HG03439 (cell line): ENCODE measurements around the gene SMLR1.

Source experiments
- ATAC-seq: cut with Tn5 transposase; IDR thresholded peaks from one replicate; pipeline ENCODE4 v1.9.1; 2021; ENCODE audit warnings: mild to moderate bottlenecking, moderate library complexity; ENCODE audit not compliant: unreplicated experiment

Gene SMLR1

DNA sequence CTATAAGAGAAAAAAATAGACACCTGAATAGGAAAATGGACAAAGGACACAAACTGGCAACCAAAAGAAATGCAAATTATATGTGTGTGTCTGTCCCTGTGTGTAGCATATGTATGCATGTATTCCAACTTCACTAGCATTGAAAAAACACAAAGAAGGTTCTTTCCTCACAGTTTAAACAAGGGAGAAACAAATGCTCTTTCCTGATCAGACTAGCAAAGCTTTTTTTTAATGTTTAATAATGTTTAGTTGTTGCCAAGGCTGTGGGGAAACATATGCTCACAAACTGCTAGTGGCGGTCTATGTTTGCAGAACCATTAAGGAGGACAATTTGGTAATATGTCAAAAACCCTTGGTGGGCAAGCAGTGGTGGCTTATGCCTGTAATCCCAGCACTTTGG lies 22.4 kb downstream of the SMLR1 start:
- ATAC-seq = no peak

- ATAC-seq = no peak
Observed at GRCh38 chr6:130851026-130851425, 23.8 kb downstream of the SMLR1 start.

DNA sequence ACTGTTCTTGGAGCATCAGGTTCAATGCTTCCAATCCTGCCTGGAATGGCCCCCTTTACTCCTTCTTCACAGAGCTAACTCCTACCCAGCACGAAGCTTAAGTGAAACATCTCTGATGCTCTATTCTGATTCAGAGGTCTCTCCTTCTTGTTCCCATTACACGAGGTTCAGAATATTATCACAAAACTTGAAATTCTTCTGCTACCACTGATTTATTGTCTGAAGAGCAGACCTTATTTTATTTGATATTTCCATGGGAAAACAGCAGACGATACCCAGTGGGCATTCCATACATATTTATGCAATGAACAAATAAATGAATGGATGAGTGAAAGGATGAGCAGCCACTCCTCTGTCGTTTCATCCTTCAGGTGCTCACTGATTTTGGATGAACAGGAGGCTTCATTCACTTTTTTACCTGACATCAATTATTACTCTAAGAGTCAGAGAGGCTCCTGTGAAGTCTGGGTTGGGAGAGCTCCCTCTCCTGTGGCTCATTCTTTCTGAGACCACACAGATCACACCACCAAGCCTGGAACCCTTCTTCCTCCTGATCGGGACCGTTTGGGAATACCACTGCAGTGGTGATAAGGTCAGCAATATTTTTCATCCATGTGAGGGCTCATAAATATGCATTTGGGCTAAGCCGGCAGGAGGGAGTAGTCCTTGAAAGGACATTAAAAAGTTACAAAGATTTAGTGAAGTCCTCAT lies 25.8 kb downstream of the SMLR1 start:
- ATAC-seq = no peak

DNA sequence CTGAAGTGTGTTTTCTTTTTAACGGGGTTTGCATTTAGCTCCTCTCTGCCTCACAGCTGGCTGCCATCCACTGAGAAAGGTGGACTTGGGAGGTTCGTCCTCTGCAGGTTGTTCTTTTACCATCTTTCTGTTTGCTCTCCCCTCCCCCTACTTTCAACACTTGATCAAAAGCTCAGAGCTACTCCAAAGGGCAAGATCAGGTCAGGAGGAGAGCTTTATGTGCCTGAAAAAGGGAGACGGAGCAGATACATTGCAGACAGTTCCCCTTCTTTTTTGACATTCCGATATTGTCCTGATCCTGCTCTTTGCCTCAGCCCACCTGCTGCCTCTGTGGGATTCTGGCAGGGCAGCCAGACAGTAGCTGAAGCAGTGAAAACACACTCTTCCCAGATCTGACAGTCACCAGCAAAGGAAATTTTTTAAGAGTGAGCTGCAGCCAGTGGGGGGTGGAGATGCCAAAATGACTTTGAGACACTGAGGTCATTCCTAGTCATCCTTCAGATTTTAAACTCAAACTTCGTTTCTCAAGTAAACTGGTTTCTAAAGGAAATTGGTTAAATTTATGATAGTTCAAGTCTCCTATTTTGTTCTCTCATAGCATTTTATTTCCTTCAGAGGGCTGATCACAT lies 26.5 kb downstream of the SMLR1 start:
- no peak for ATAC-seq

- no peak for ATAC-seq
Observed at GRCh38 chr6:130858054-130858453, 30.8 kb downstream of the SMLR1 start.

GRCh38 chr6:130858498-130859160 lies 31.4 kb downstream of the SMLR1 start:
- no peak for ATAC-seq

DNA sequence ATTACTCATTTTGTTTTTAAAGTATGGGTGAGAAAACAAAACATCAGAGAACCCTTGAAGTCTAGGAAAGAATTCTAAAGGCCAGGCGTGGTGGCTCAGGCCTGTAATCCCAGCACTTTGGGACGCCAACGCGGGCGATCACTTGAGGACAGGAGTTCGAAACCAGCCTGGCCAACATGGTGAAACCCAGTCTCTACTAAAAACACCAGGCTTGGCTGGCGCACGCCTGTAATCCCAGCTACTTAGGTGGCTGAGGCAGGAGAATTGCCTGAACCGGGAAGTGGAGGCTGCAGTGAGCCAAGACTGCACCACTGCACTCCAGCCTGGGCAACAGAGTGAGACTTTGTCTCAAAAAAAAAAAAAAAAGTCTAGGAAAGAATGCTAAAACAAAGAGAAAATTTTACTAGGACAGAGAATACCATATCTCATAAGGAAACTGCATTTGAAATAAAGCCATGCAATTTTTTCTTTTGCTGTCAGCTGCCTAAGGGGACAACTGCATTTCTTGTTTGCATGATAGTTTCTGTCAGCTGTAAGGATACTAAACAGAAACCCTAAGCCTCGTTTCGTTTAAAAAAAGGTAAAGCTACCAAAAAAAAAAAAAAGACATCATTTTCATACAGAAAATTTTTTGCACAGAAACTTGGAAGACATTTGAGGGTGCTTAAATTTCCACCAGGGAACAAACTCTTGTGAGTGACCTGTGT lies 32.1 kb downstream of the SMLR1 start:
- no peak for ATAC-seq

- ATAC-seq = no peak
Observed at GRCh38 chr6:130862370-130862769, 35.2 kb downstream of the SMLR1 start.

GRCh38 chr6:130863415-130864230 lies 36.4 kb downstream of the SMLR1 start:
- no peak for ATAC-seq

- ATAC-seq = no peak
Observed at GRCh38 chr6:130864344-130864743, 37.1 kb downstream of the SMLR1 start.

DNA sequence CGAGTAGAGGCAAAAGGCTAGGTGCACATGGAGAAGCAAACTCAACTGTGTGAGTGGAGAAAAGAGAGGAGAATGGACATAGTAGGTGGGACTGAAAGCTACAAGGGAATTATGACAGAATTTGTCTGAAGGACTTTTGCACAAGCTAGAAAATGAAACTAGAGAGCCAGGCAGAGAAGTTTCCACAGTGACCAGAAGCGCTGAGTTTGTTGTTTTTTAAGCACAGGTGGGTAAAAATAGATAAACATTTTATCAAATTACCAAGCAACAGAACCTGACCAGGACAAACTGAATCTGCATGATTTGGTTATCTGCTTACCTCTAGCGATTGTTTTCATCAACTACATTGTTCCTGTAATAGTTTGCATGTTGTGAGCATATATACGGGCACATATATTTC lies 38.6 kb downstream of the SMLR1 start:
- no peak for ATAC-seq

DNA sequence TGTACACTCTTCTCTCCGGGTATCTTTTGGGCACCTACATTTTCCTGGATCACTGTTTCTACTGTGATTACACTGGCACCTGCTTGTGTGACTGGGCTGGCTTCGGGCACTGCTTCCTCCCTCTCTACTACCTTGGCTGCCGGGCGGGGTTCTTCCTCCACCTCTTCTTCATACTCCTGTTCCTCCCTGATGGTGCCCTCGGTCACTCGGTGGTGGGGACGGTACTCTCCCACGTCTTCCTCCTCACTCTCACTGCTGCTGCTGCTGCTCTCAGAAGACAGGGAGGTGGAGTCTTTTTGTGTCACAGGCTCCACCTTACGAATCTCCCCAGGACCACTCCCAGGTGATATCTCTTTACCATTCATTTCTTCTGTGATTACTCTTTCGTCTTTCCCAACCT lies 42.5 kb downstream of the SMLR1 start:
- ATAC-seq = no peak

DNA sequence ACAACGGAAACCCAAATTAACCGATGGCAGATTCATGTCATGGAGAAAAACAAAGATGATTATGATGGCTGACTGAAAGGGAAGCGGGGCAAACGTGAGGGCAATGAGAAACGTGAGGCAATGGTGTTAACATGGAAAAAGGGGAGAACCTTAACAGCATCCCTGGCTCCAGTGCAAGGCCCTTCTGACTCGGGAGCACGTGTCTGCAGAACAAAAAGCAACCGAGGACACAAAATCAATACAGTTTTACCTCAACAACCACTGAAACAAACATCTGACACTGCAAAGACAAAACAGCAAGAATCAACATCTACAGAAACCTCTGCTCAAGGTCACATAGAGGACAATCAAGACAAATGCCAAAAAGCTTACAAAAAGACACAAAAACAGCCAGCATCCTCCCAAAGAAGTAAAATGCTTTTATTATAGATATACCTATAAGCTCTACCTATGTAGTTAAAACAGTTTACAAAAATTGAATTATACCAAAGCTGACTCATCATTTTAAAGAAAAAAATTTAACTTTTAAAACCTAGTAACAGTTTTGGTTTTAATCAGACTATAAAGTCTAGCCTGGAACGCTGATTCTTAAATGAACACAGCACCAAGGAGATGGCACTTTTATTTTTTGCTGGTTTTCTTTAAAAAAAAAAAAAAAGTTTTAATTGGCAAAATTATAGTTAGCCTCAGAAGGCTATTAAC lies 43.1 kb downstream of the SMLR1 start:
- no peak for ATAC-seq

- ATAC-seq = no peak
Observed at GRCh38 chr6:130872250-130873095, 45.3 kb downstream of the SMLR1 start.

DNA sequence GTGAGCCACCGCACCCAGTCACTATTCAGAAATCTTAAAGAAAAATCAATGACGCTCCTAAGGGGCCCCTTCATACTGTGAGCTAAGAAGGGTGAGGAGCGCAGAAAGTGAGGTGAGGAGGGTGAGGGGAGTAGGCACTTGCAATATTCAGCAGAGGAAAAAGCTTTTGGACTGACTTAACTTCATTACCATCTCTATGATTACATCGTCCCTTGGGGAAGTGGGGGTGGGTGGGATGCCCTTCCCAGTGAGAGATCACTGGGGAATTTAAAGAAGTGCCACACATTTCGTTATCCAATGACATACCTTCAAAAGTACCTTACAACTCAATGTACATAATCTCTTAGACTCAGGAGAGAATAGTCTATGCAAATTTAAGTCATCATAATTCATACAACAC lies 46.5 kb downstream of the SMLR1 start:
- no peak for ATAC-seq

DNA sequence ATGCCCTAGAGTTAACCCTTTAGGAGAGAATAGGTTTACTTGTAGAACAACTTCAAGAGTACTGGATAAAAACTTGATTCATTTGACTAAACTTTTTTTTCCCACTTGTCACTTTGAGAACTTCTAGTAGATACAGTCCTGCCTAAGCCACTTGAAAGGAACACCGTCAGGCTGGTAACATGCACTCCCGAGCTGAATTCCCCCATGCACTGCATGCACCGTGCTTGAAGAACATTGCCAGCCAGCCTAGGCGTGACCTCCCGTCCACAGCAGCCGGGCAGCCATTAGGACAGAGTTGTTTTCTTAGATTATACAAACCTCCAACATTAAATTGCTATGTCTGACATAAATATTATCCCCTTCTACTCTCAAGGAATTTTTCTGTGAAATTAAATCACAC lies 52.6 kb downstream of the SMLR1 start:
- no peak for ATAC-seq

DNA sequence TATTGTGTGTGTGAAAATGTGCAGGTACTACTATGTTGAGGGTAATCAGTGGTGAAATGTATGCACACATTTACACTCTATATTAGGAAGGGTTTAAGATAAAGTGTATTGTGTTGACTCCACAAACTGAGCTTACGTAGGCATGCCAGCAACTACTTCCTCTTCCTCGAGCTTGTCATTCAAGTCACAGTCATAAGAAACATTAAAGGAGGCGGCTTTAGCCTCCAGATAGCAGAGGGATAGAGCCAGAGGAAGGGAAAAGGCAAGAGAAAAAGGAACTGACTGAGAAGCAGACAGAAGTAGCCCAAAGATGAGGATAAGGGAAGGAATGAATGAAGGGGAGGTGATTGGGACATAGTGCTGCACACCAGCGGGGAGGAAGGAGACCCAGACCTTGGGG lies 55.2 kb downstream of the SMLR1 start:
- no peak for ATAC-seq

DNA sequence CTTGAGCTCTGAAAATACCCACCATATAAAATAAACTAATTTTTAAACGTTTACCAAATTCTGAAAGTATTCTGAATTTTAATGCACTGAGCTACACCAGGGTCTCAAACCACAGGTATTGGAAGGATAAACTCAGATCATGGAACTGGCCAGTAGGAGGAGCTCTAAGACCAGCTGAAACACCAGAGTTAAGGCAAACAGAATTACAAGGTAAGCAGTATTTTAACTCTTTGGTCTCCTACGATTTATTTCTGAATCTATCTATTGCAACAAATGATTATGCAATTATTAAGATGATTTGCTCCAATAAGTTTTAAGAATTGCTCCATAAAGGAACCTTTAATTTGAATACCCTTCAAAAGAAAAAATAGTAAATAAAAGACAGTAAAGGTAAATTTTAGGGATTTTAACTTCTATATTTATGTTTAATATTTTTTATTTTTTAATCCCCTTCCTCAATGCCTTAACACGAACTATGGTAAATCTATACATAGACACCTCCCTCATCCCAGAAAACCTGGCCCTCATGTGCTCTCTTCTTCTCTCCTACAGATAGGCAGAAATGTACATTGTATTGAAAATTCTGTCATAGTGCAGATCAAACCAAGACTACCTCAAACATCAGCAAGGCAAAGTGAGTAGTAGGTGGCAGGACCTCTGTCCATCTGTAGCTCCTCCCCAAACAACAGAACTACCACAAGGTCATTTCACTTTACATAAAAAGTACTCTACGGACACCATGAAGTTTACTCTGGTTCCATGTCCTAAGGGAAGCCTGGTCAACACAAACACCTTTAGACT lies 58.4 kb downstream of the SMLR1 start:
- ATAC-seq = peak; percentile 88
